Measurements from ENCODE around the gene RPS28.
"Not testable (repeated sequence)": the region's sequence is repeated elsewhere in the genome, so short reads cannot be mapped to it uniquely, and the experiment has no call there.

RPS28 gene

GRCh38 chr19:8336072-8336569 lies 14.8 kb downstream of the RPS28 start:
- TF ChIP-seq CTCF (IDR thresholded peaks at IDR 0.05; ENCODE audit: control extremely low read depth, extremely low read depth, low read depth, missing control alignments) = no peak
- CTCF ChIA-PET = no interaction called here
- DNase-seq (ENCODE audit: extremely low spot score) = no peak
- POLR2A ChIA-PET = interaction anchor here (0.7 to 2.1 kb wide), 2 partner anchors 13 to 113 kb away, joined by 5 to 16 read pairs; no protein-coding TSS in a partner anchor

GRCh38 chr19:8336660-8337059 lies 15.4 kb downstream of the RPS28 start:
- CTCF ChIA-PET = no interaction called here
- POLR2A ChIA-PET = interaction anchor here (0.7 kb wide), 1 partner anchor 112 kb away, joined by 5 read pairs; no protein-coding TSS in a partner anchor
- no peak for TF ChIP-seq CTCF (IDR thresholded peaks at IDR 0.05; ENCODE audit: control extremely low read depth, extremely low read depth, low read depth, missing control alignments)
- DNase-seq (ENCODE audit: extremely low spot score) = no peak

- ChIA-PET POLR2A (interaction anchor here (0.7 kb wide), 1 partner anchor 206 kb away, joined by 5 read pairs; no protein-coding TSS in a partner anchor), CTCF (no interaction called here)
- TF ChIP-seq CTCF (IDR thresholded peaks at IDR 0.05; ENCODE audit: control extremely low read depth, extremely low read depth, low read depth, missing control alignments) = no peak
- DNase-seq (ENCODE audit: extremely low spot score) = no peak
Observed at GRCh38 chr19:8337728-8338127, 16.4 kb downstream of the RPS28 start.

- TF ChIP-seq CTCF (IDR thresholded peaks at IDR 0.05; ENCODE audit: control extremely low read depth, extremely low read depth, low read depth, missing control alignments) = no peak
- DNase-seq (ENCODE audit: extremely low spot score) = no peak
- ChIA-PET CTCF (interaction anchor here (0.9 kb wide), 1 partner anchor 15 kb away, joined by 6 read pairs; no protein-coding TSS in a partner anchor), POLR2A (no interaction called here)
Observed at GRCh38 chr19:8338835-8339234, 17.5 kb downstream of the RPS28 start.

- CTCF ChIA-PET = interaction anchor here (6.4 kb wide), 1 partner anchor 14 kb away, joined by 63 read pairs; no protein-coding TSS in a partner anchor
- POLR2A ChIA-PET = interaction anchor here (1.3 kb wide), 1 partner anchor 17 kb away, joined by 5 read pairs; no protein-coding TSS in a partner anchor
- peak; percentile 16 for DNase-seq (ENCODE audit: extremely low spot score)
- TF ChIP-seq CTCF (IDR thresholded peaks at IDR 0.05; ENCODE audit: control extremely low read depth, extremely low read depth, low read depth, missing control alignments) = no peak
Observed at GRCh38 chr19:8340341-8341096, 19.2 kb downstream of the RPS28 start.

- ChIA-PET POLR2A (interaction anchor here (0.6 to 1.3 kb wide), 3 partner anchors 18 to 68 kb away, joined by 3 to 5 read pairs (median 5); no protein-coding TSS in a partner anchor), CTCF (interaction anchor here (1.4 to 6.4 kb wide), 3 partner anchors 13 to 237 kb away, joined by 3 to 63 read pairs (median 3); no protein-coding TSS in a partner anchor)
- DNase-seq (ENCODE audit: extremely low spot score) = not testable (repeated sequence)
Observed at GRCh38 chr19:8341504-8341903, 20.2 kb downstream of the RPS28 start.

GRCh38 chr19:8342316-8342683 lies 21.0 kb downstream of the RPS28 start:
- no peak for TF ChIP-seq CTCF (IDR thresholded peaks at IDR 0.05; ENCODE audit: control extremely low read depth, extremely low read depth, low read depth, missing control alignments)
- ChIA-PET CTCF (interaction anchor here (1.4 to 6.4 kb wide), 4 partner anchors 12 to 237 kb away, joined by 3 to 63 read pairs (median 4); no protein-coding TSS in a partner anchor), POLR2A (no interaction called here)
- DNase-seq (ENCODE audit: extremely low spot score) = no peak

Measured in GM10248 (cell line).